Naive thymus-derived CD4-positive, alpha-beta T cell (primary cell): Measurements from ENCODE around the gene DCXR. TPM values are rescaled to one million over a fixed set of nuclear protein-coding genes. Genes with fewer than 3 reads are reported as not detected.
A peak's percentile ranks its signal among the peaks of the same experiment; 100 is the strongest.
"Not testable (repeated sequence)": the region's sequence is repeated elsewhere in the genome, so short reads cannot be mapped to it uniquely, and the experiment has no call there.

Source experiments
- ATAC-seq: fragments of 150-1000 bp; cut with Tn5 transposase; 2 replicates; pipeline ENCODE4 v1.10.0; 2021; ENCODE audit warnings: mild to moderate bottlenecking, moderate library complexity
- CTCF ChIA-PET: fragments of 350-600 bp; sonication (Branson Sonifier 250); formaldehyde crosslinking; loops from one replicate; lab custom pipeline; 2021; ENCODE audit warnings: antibody characterized with exemption; lab: Charles Lee
- POLR2A ChIA-PET: fragments of 350-600 bp; sonication (Branson Sonifier 250); formaldehyde crosslinking; loops from one replicate; lab custom pipeline; 2021; ENCODE audit warnings: antibody characterized with exemption, inconsistent platforms; lab: Charles Lee
- DNase-seq, 9 donors: peaks; one replicate each; pipeline versions ENCODE4 v3.0.0 to v3.0.0-alpha.2; 2020 to 2022; ENCODE audit warnings: mixed read lengths in 1 of 9
- H3K27ac ChIP-seq: one replicate; pipeline ENCODE4 v1.7.0; 2013; ENCODE audit warnings: mild to moderate bottlenecking, low read depth, low read length, moderate library complexity
- H3K27me3 ChIP-seq, 2 donors: one replicate each; pipeline ENCODE4 v1.7.0; 2013; ENCODE audit warnings: low read length in 2 of 2, mild to moderate bottlenecking in 2 of 2, moderate library complexity in 2 of 2; ENCODE audit not compliant: control insufficient read depth in 2 of 2, insufficient read depth in 2 of 2
- H3K36me3 ChIP-seq, 3 experiments: 1 replicate in 2 of 3; 2 replicates in 1 of 3; pipeline ENCODE4 v1.7.0; 2013; ENCODE audit warnings: low read length in 3 of 3, mild to moderate bottlenecking in 3 of 3, moderate library complexity in 1 of 3; ENCODE audit not compliant: insufficient read depth in 3 of 3, control insufficient read depth in 2 of 3
- H3K4me1 ChIP-seq, 2 donors: one replicate each; pipeline ENCODE4 v1.7.0; 2013; ENCODE audit warnings: low read length in 2 of 2, mild to moderate bottlenecking in 2 of 2, moderate library complexity in 1 of 2; ENCODE audit not compliant: control insufficient read depth in 2 of 2, insufficient read depth in 2 of 2
- H3K4me3 ChIP-seq: 2 replicates; pipeline ENCODE4 v1.7.0; 2013; ENCODE audit warnings: mild to moderate bottlenecking, low read length
- H3K9me3 ChIP-seq, 3 experiments: 1 replicate in 2 of 3; 2 replicates in 1 of 3; pipeline ENCODE4 v1.7.0; 2013; ENCODE audit warnings: low read length in 3 of 3; ENCODE audit not compliant: control insufficient read depth in 2 of 3
- H3K27ac Mint-ChIP-seq, 9 donors: one replicate each; pipeline ENCODE4 v1.8.0; 2020 to 2022; ENCODE audit warnings: mixed read lengths in 9 of 9, mild to moderate bottlenecking in 8 of 9, moderate library complexity in 5 of 9, inconsistent platforms in 2 of 9
- H3K27me3 Mint-ChIP-seq, 5 donors: one replicate each; pipeline ENCODE4 v1.8.0; 2021 to 2022; ENCODE audit warnings: mixed read lengths in 5 of 5, mild to moderate bottlenecking in 1 of 5
- H3K36me3 Mint-ChIP-seq, 5 donors: one replicate each; pipeline ENCODE4 v1.8.0; 2020 to 2022; ENCODE audit warnings: mixed read lengths in 5 of 5, mild to moderate bottlenecking in 3 of 5, inconsistent platforms in 1 of 5
- H3K4me1 Mint-ChIP-seq, 7 donors: one replicate each; pipeline ENCODE4 v1.8.0; 2020 to 2022; ENCODE audit warnings: mixed read lengths in 7 of 7, mild to moderate bottlenecking in 3 of 7, inconsistent platforms in 1 of 7
- H3K4me3 Mint-ChIP-seq, 10 donors: one replicate each; pipeline ENCODE4 v1.8.0; 2020 to 2022; ENCODE audit warnings: mild to moderate bottlenecking in 10 of 10, mixed read lengths in 10 of 10, moderate library complexity in 6 of 10, inconsistent platforms in 2 of 10
- H3K9me3 Mint-ChIP-seq, 11 donors: one replicate each; pipeline ENCODE4 v1.8.0; 2020 to 2022; ENCODE audit warnings: mixed read lengths in 11 of 11, mild to moderate bottlenecking in 4 of 11, inconsistent platforms in 1 of 11, moderate library complexity in 1 of 11
- intact Hi-C, 2 donors: fragments of 100-400 bp; cut with micrococcal nuclease; formaldehyde crosslinking; loops; one replicate each; pipeline ENCODE4 v1.15.1; 2023
- polyA plus RNA-seq, 2 donors: library from polyadenylated mRNA; unstranded; fragments of 300-500 nt; fragmentation: Illumina TruSeq; gene quantifications; one replicate each; pipeline ENCODE4 v1.2.3, GENCODE V29; 2021
- total RNA-seq, 6 experiments: library from RNA in 5 of 6; stranded (reverse) in 5 of 6; gene quantifications; 1 replicate in 5 of 6; 2 replicates in 1 of 6; pipeline ENCODE4 v1.2.3 and lab custom pipeline; 2021 to 2026

Gene DCXR
- total and polyA plus RNA-seq, 7 experiments from 2014 or later, result 63.0 to 228 (median 98.4) TPM

DNA sequence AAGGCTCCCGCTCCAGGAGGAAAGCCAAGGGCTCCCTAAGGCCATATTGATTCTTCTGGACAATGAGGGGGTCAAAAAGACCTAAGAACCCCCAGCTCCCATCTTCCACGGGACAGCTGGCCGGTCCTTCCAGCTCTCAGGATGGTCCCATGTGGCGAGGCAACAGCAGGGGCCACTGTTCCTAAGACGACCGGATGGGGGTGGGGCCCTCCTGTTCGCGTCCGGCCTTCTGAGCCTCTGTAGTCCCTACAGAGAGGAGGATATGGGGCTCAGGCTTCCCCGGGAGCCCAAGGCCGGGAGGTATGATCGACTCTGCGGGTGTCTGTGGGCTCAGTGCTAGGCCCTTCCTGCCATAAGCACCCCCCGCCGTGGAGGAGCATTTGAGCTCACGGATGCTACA is 6.0 kb upstream of the DCXR start:
- Mint-ChIP-seq H3K9me3 (no peaks in the 10 kb centered on the region), H3K4me3 (no peak overlapping the region), H3K27ac (no peak overlapping the region), H3K4me1 (peaks cover 0 to 12% (median 7%) of the 10 kb centered on the region in 7 donors), H3K36me3 (peaks cover 0 to 9% (median 2%) of the 10 kb centered on the region in 5 donors), H3K27me3 (no peaks in the 10 kb centered on the region)
- intact Hi-C loops, result no loop called here
- Histone ChIP-seq H3K9me3 (no peaks in the 10 kb centered on the region), H3K36me3 (peaks cover 0 to 22% (median 0%) of the 10 kb centered on the region in 3 experiments), H3K27me3 (no peaks in the 10 kb centered on the region), H3K4me1 (no peaks in the 10 kb centered on the region), H3K27ac (no peak overlapping the region), H3K4me3 (no peak overlapping the region)
- CTCF ChIA-PET, result interaction anchor here (0.6 kb wide), 1 partner anchor 238 kb away, joined by 4 read pairs; no protein-coding TSS in a partner anchor
- ATAC-seq (no peak), DNase-seq (no peak)
- POLR2A ChIA-PET, result interaction anchor here (0.6 kb wide), 1 partner anchor 27 kb away, joined by 4 read pairs; no protein-coding TSS in a partner anchor

DNA sequence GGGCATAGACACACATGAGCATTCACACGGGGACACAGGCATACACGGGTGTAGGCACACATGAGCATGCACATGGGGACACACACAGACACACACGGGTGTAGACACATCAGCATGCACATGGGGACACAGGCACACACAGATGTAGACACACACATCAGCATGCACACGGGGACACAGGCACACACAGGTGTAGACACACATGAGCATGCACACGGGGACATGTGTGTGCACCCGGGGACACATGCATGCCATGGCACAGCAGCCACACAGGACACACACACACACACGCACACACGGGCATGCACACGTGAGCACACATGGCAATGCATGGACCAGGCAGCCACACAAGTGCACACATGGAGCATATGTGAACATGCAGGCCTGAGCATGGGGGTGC is 5.2 kb upstream of the DCXR start:
- no peak for ATAC-seq
- no peaks in the 10 kb centered on the region for H3K27me3 ChIP-seq
- intact Hi-C loops, result no loop called here
- Mint-ChIP-seq H3K4me3 (no peak overlapping the region), H3K9me3 (no peaks in the 10 kb centered on the region), H3K4me1 (peaks cover 4 to 16% (median 12%) of the 10 kb centered on the region in 7 donors), H3K27ac (peak overlapping the region in 1 of 9 donors; percentile 33), H3K36me3 (peaks cover 0 to 8% (median under 1%) of the 10 kb centered on the region in 5 donors), H3K27me3 (no peaks in the 10 kb centered on the region)
- H3K4me1 ChIP-seq, result no peaks in the 10 kb centered on the region
- peaks cover 0 to 13% (median 0%) of the 10 kb centered on the region in 3 experiments for H3K36me3 ChIP-seq
- POLR2A ChIA-PET, result no interaction called here
- H3K4me3 ChIP-seq, result no peak overlapping the region
- DNase-seq, result no peak
- no peak overlapping the region for H3K27ac ChIP-seq
- no peaks in the 10 kb centered on the region for H3K9me3 ChIP-seq
- CTCF ChIA-PET, result interaction anchor here (0.6 kb wide), 1 partner anchor 103 kb away, joined by 5 read pairs; no protein-coding TSS in a partner anchor

DNA sequence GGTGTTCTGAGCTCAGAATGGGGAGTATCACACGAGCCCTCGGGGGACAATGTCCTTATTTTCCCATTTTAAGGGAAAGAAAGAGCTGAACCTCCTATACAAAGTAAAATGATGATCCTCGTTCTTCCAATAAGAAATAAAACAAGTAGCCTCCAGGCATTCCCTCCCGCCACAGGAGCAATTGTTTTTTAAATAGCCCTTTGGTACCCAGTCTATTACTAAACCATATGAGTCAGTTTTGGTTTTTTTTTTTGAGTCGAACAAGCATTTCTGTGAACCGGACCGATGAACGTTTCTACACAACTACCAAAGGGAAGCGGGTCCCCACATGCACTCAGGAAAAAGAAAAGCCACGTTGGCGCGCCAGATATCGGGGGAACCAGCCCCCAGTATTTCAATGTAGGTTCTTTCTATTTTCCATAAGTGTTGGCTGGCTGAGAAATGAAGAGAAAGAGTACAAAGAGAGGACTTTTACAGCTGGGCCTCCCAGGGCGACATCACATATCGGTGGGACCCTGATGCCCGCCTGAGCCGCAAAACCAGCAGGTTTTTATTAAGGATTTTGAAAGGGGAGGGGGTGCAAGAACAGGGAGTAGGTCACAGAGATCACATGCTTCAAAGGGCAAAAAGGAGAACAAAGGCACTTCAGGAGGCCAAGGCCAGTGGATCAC is 3.8 kb upstream of the DCXR start:
- Mint-ChIP-seq H3K27me3 (no peaks in the 10 kb centered on the region), H3K9me3 (no peaks in the 10 kb centered on the region), H3K4me3 (no peak overlapping the region), H3K4me1 (peaks cover 6 to 16% (median 13%) of the 10 kb centered on the region in 7 donors), H3K27ac (no peak overlapping the region), H3K36me3 (peaks cover 0 to 1% (median 0%) of the 10 kb centered on the region in 5 donors)
- DNase-seq (no peak), ATAC-seq (no peak)
- POLR2A ChIA-PET, result no interaction called here
- Histone ChIP-seq H3K27ac (no peak overlapping the region), H3K9me3 (no peaks in the 10 kb centered on the region), H3K4me1 (peaks cover 0 to 6% of the 10 kb centered on the region in 2 donors), H3K36me3 (no peaks in the 10 kb centered on the region), H3K4me3 (no peak overlapping the region), H3K27me3 (no peaks in the 10 kb centered on the region)
- intact Hi-C loops, result no loop called here
- CTCF ChIA-PET, result interaction anchor here (1.0 kb wide), 1 partner anchor 19 kb away, joined by 4 read pairs; the partner anchor contains the start of gene CENPX

DNA sequence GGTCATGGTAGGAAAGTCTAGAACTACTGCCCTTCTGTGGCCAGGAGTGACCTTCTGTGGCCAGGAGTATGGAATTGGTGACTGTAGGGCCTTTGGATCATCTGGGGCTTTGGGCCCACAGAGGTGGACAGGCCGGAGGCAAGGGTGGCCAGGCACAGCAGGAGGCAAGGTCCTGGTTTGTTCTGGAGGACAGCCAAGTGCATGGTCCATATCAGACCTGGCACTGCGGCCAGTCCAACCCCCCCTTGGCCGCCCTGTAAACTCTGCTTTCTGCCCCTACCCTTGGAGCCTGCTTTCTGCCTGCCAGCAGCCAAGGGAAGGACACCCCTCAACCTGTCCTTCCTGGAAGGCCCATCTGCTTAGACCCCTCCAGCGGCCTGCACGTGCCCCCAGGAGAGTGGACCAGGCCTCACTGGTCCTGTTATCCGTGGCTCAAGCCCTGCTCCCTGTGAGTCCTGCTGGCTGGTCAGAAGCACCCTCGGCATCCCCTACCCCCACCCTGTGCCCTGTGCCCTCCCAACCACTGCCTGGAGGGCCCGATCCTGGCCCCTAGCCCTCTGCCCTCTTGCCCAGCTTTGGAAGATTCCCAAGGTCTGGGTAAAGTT is 2.3 kb upstream of the DCXR start:
- ChIA-PET POLR2A (interaction anchor here (0.5 to 1.0 kb wide), 3 partner anchors 12 to 84 kb away, joined by 3 to 4 read pairs (median 3); no protein-coding TSS in a partner anchor), CTCF (no interaction called here)
- ATAC-seq (no peak), DNase-seq (no peak)
- Mint-ChIP-seq H3K4me3 (no peak overlapping the region), H3K27ac (peak overlapping the region in 1 of 9 donors; percentile 38), H3K9me3 (no peaks in the 10 kb centered on the region), H3K27me3 (no peaks in the 10 kb centered on the region), H3K4me1 (peaks cover 14 to 29% (median 23%) of the 10 kb centered on the region in 7 donors), H3K36me3 (peaks cover 0 to 7% (median 6%) of the 10 kb centered on the region in 5 donors)
- Histone ChIP-seq H3K9me3 (no peaks in the 10 kb centered on the region), H3K36me3 (peaks cover 0 to 3% (median 0%) of the 10 kb centered on the region in 3 experiments), H3K27ac (no peak overlapping the region), H3K4me3 (no peak overlapping the region), H3K4me1 (peaks cover 7% of the 10 kb centered on the region in 2 donors), H3K27me3 (no peaks in the 10 kb centered on the region)
- intact Hi-C loops, result loop anchor here (5.0 to 10.0 kb wide), 5 partner anchors 55 to 415 kb away; partner anchors contain the start of genes ARL16 (in 1 of the 2), CYBC1 (in 1 of the 2), FASN (in 1 of the 2) and HGS (in 1 of the 2)

DNA sequence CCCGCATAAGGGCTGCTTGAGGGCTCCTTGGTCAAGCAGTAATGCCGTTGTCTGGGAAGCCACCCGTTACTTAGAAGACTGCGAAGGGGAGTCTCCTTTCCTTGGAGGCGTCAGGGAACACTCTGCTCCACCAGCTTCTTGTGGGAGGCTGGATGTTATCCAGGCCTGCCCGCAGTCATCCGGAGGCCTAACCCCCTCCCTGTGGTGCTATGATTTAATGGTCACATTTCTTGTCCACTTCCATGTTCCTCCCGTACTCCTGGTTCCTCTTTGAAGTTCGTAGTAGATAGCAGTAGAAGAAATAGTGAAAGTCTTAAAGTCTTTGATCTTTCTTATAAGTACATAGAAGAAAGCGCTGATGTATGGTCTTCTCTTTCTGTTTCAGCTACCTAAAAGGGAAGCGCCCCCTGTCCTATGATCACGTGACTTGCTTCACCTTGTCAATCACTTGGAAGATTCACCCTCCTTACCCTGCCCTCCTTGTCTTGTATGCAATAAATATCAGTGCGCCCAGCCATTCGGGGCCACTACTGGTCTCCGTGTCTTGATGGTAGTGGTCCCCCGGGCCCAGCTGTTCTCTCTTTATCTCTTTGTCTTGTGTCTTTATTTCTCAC is 1.4 kb upstream of the DCXR start:
- H3K36me3 ChIP-seq, H3K27ac ChIP-seq, ATAC-seq, H3K9me3 ChIP-seq, H3K4me1 ChIP-seq, H3K36me3 Mint-ChIP-seq, H3K4me3 ChIP-seq, H3K9me3 Mint-ChIP-seq, H3K27me3 Mint-ChIP-seq, DNase-seq, H3K27me3 ChIP-seq: not testable (repeated sequence)
- POLR2A ChIA-PET, result interaction anchor here (0.5 to 1.8 kb wide), 3 partner anchors 9 to 85 kb away, joined by 3 to 5 read pairs (median 4); no protein-coding TSS in a partner anchor
- CTCF ChIA-PET, result interaction anchor here (1.2 to 1.8 kb wide), 3 partner anchors 12 to 314 kb away, joined by 4 to 6 read pairs (median 4); no protein-coding TSS in a partner anchor
- H3K4me1 Mint-ChIP-seq, result peaks cover 14 to 29% (median 24%) of the 10 kb centered on the region in 7 donors
- H3K27ac Mint-ChIP-seq, result peak overlapping the region in 3 of 9 donors; percentile 2 to 70 (median 41)
- intact Hi-C loops, result loop anchor here (5.0 to 10.0 kb wide), 5 partner anchors 56 to 416 kb away; partner anchors contain the start of genes ARL16 (in 1 of the 2), CYBC1 (in 1 of the 2), FASN (in 1 of the 2) and HGS (in 1 of the 2)
- peak overlapping the region in 8 of 10 donors; percentile 10 to 81 (median 28) for H3K4me3 Mint-ChIP-seq

DNA sequence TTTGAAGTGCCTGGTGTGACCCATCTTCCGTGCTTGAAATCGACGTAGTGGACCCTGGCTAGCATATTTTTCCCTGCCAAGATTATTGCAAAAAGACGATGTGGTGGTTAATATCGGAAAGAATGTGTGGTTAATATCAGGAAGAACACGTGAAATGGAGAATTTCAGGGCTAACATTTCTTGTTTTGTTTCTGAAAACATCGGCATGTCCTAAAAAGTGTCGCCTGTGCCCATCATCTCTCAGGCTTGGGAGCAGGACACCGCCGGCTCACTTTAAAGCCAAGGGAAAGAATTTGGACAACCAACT is 345 bp upstream of the DCXR start:
- H3K27me3 ChIP-seq, result no peaks in the 10 kb centered on the region
- Mint-ChIP-seq H3K27me3 (no peaks in the 10 kb centered on the region), H3K4me1 (peaks cover 14 to 29% (median 24%) of the 10 kb centered on the region in 7 donors), H3K4me3 (peak overlapping the region; percentile 82 to 94 (median 89)), H3K9me3 (no peaks in the 10 kb centered on the region), H3K27ac (peak overlapping the region; percentile 61 to 94 (median 90)), H3K36me3 (peaks cover 0 to 7% (median 6%) of the 10 kb centered on the region in 5 donors)
- ChIA-PET POLR2A (interaction anchor here (0.6 to 3.1 kb wide), 13 partner anchors 10 to 354 kb away, joined by 3 to 12 read pairs (median 4); partner anchors contain the start of genes ARL16 and HGS), CTCF (interaction anchor here (0.6 to 1.8 kb wide), 14 partner anchors 9 to 419 kb away, joined by 3 to 7 read pairs (median 4); partner anchors contain the start of genes CENPX and LRRC45)
- intact Hi-C loops, result loop anchor here (1.0 to 10.0 kb wide), 12 partner anchors 13 to 417 kb away; partner anchors contain the start of genes FASN (in 2 of the 2), GPS1 (in 2 of the 2), LRRC45 (in 2 of the 2) and RFNG (in 2 of the 2)
- ATAC-seq, result no peak
- H3K4me3 ChIP-seq, result peak overlapping the region; percentile 71
- H3K9me3 ChIP-seq, result no peaks in the 10 kb centered on the region
- H3K36me3 ChIP-seq, result peaks cover 0 to 6% (median 0%) of the 10 kb centered on the region in 3 experiments
- DNase-seq, result no peak
- H3K4me1 ChIP-seq, result peaks cover 7% of the 10 kb centered on the region in 2 donors
- H3K27ac ChIP-seq, result peak overlapping the region; percentile 75
